ENCODE measurements around the gene MLXIPL. TPM values are rescaled to one million over a fixed set of nuclear protein-coding genes. Genes with fewer than 3 reads are reported as not detected.

Gene MLXIPL
- total RNA-seq, 2 experiments from 2014 or later = not detected

- no peaks in the 10 kb centered on the region for H3K9me3 ChIP-seq (ENCODE audit: low read length)
- H3K9me2 ChIP-seq (ENCODE audit: insufficient read depth, low read length) = no peaks in the 10 kb centered on the region
- no peak overlapping the region for H3K4me2 ChIP-seq (ENCODE audit: low read length)
- ChIA-PET POLR2A (no interaction called here), CTCF (ENCODE audit: unreplicated experiment) (no interaction called here)
- no peak overlapping the region for H3K27ac ChIP-seq (ENCODE audit: low read depth, low read length, poor library complexity, severe bottlenecking)
- H3K4me1 ChIP-seq (ENCODE audit: insufficient read depth, low read length, poor library complexity, severe bottlenecking) = no peaks in the 10 kb centered on the region
- H3K79me2 ChIP-seq (ENCODE audit: insufficient read depth, low read depth, low read length) = no peaks in the 10 kb centered on the region
- DNase-seq (ENCODE audit: low spot score) = no peak
- no TSS peak for BruUV-seq (replicated peaks)
- no peaks in the 10 kb centered on the region for H4K20me1 ChIP-seq (ENCODE audit: insufficient read depth, low read length)
- no peak for TF ChIP-seq EZH2phosphoT487 (IDR thresholded peaks at IDR 0.05; ENCODE audit: borderline replicate concordance, low read depth, low read length)
- intact Hi-C loops (cut with micrococcal nuclease; ENCODE audit: unreplicated experiment) = no loop called here
- no peaks in the 10 kb centered on the region for H3K36me3 ChIP-seq (ENCODE audit: insufficient read depth, low read length)
- H3K4me3 ChIP-seq (ENCODE audit: low read depth, low read length, poor library complexity, severe bottlenecking) = no peak overlapping the region
- H2AFZ ChIP-seq (ENCODE audit: low read length) = no peak overlapping the region
Observed at GRCh38 chr7:73650524-73650923, 26.2 kb upstream of the MLXIPL start.

- Histone ChIP-seq H3K27ac (ENCODE audit: low read depth, low read length, poor library complexity, severe bottlenecking) (no peak overlapping the region), H3K4me3 (ENCODE audit: low read depth, low read length, poor library complexity, severe bottlenecking) (no peak overlapping the region), H3K4me2 (ENCODE audit: low read length) (no peak overlapping the region), H4K20me1 (ENCODE audit: insufficient read depth, low read length) (no peaks in the 10 kb centered on the region), H3K79me2 (ENCODE audit: insufficient read depth, low read depth, low read length) (no peaks in the 10 kb centered on the region), H3K36me3 (ENCODE audit: insufficient read depth, low read length) (no peaks in the 10 kb centered on the region), H3K9me2 (ENCODE audit: insufficient read depth, low read length) (no peaks in the 10 kb centered on the region), H3K4me1 (ENCODE audit: insufficient read depth, low read length, poor library complexity, severe bottlenecking) (no peaks in the 10 kb centered on the region), H3K9me3 (ENCODE audit: low read length) (no peaks in the 10 kb centered on the region), H2AFZ (ENCODE audit: low read length) (no peak overlapping the region)
- TF ChIP-seq EZH2phosphoT487 (IDR thresholded peaks at IDR 0.05; ENCODE audit: borderline replicate concordance, low read depth, low read length) (no peak), CTCF (conservative IDR thresholded peaks at IDR 0.05; ENCODE audit: low read length) (no peak)
- DNase-seq (ENCODE audit: low spot score) = no peak
- POLR2A ChIA-PET = no interaction called here
- intact Hi-C loops (cut with micrococcal nuclease; ENCODE audit: unreplicated experiment) = no loop called here
- no TSS peak for BruUV-seq (replicated peaks)
- CTCF ChIA-PET (ENCODE audit: unreplicated experiment) = no interaction called here
Observed at GRCh38 chr7:73649576-73649975, 25.3 kb upstream of the MLXIPL start.

- H2AFZ ChIP-seq (ENCODE audit: low read length) = no peak overlapping the region
- TF ChIP-seq EZH2phosphoT487 (IDR thresholded peaks at IDR 0.05; ENCODE audit: borderline replicate concordance, low read depth, low read length) (no peak), CTCF (conservative IDR thresholded peaks at IDR 0.05; ENCODE audit: low read length) (no peak)
- no peaks in the 10 kb centered on the region for H3K4me1 ChIP-seq (ENCODE audit: insufficient read depth, low read length, poor library complexity, severe bottlenecking)
- ChIA-PET CTCF (ENCODE audit: unreplicated experiment) (no interaction called here), POLR2A (no interaction called here)
- no peak for DNase-seq (ENCODE audit: low spot score)
- H3K4me2 ChIP-seq (ENCODE audit: low read length) = no peak overlapping the region
- H3K79me2 ChIP-seq (ENCODE audit: insufficient read depth, low read depth, low read length) = no peaks in the 10 kb centered on the region
- no TSS peak for BruUV-seq (replicated peaks)
- H3K4me3 ChIP-seq (ENCODE audit: low read depth, low read length, poor library complexity, severe bottlenecking) = no peak overlapping the region
- intact Hi-C loops (cut with micrococcal nuclease; ENCODE audit: unreplicated experiment) = no loop called here
- H3K36me3 ChIP-seq (ENCODE audit: insufficient read depth, low read length) = no peaks in the 10 kb centered on the region
- no peak overlapping the region for H3K27ac ChIP-seq (ENCODE audit: low read depth, low read length, poor library complexity, severe bottlenecking)
- no peaks in the 10 kb centered on the region for H3K9me3 ChIP-seq (ENCODE audit: low read length)
- H4K20me1 ChIP-seq (ENCODE audit: insufficient read depth, low read length) = no peaks in the 10 kb centered on the region
- H3K9me2 ChIP-seq (ENCODE audit: insufficient read depth, low read length) = no peaks in the 10 kb centered on the region
Observed at GRCh38 chr7:73648593-73649332, 24.4 kb upstream of the MLXIPL start.
